Esophagus muscularis mucosa (tissue), 3 donors: ENCODE measurements around the gene TMEM94.

Experiments
- CTCF ChIP-seq, 3 experiments: fragments of 200-600 bp in 2 of 3; fragments of 450-650 bp in 1 of 3; sonication (generic) in 2 of 3; IDR thresholded peaks; one replicate each; pipeline ENCODE4 v1.5.1; 2017 to 2019; ENCODE audit warnings: antibody characterized with exemption in 3 of 3, mild to moderate bottlenecking in 2 of 3, moderate library complexity in 1 of 3
- POLR2AphosphoS5 ChIP-seq, 2 donors: sonication (generic); formaldehyde crosslinking; IDR thresholded peaks; one replicate each; pipeline ENCODE4 v1.6.1; 2017; ENCODE audit warnings: antibody characterized with exemption in 2 of 2

- TF ChIP-seq CTCF (IDR thresholded peaks at IDR 0.05), result no peak
- TF ChIP-seq POLR2AphosphoS5 (IDR thresholded peaks at IDR 0.05), result no peak
Measured at GRCh38 chr17:75542229-75542628, 85.8 kb downstream of the TMEM94 start.
